GM06990 (cell line): ENCODE measurements around the gene GCNT1.
"Not testable (repeated sequence)": the region's sequence is repeated elsewhere in the genome, so short reads cannot be mapped to it uniquely, and the experiment has no call there.

Experiments
- DNase-seq: peaks from one replicate; pipeline ENCODE4 v3.0.0-alpha.2; 2011; ENCODE audit not compliant: insufficient read length; ENCODE audit errors: extremely low read depth
- H3K27me3 ChIP-seq: replicated peaks from 2 replicates; pipeline ENCODE4 v1.6.0; 2011; ENCODE audit warnings: low read length; ENCODE audit not compliant: control insufficient read depth, insufficient read depth
- H3K36me3 ChIP-seq: 2 replicates; pipeline ENCODE4 v1.5.1; 2011; ENCODE audit warnings: low read length; ENCODE audit not compliant: control insufficient read depth, insufficient read depth
- H3K4me3 ChIP-seq: replicated peaks from 2 replicates; pipeline ENCODE4 v1.5.1; 2011; ENCODE audit warnings: low read depth, mild to moderate bottlenecking, control low read depth, low read length
- TF ChIP-seq, protein P1 (sequence below): IDR thresholded peaks from 2 replicates; pipeline ENCODE4 v1.5.1; 2011; ENCODE audit warnings: low read length, control low read depth, mild to moderate bottlenecking, inconsistent platforms; ENCODE audit not compliant: insufficient read depth, poor library complexity, severe bottlenecking

The GCNT1 gene

DNA sequence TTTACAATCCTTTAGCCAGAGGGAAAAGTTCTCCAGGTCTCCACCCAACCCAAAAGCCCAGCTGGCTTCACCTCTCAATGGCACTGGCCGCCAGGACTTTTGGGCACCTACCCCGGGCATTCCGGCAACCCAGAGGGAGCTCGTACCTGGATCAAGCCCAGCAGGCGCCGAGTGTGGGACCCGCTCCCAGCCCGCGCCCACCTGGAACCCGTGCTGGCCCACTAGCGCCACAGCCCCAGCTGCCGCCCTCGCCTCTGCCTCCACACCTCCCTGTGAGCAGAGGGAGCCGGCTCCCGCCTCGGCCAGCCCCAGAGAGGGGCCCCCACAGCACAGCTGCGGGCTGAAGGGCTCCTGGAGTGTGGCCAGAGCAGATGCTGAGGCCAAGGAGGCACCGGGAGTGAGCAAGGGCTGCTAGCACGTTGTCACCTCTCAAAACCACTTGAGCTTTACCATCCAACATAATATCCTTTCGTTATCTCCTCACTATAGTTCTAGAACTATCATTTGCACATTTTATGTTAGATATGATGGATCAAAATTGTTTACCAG lies 69.7 kb downstream of the GCNT1 start:
- Histone ChIP-seq H3K4me3 (no peak overlapping the region), H3K36me3 (no peaks in the 10 kb centered on the region)
- DNase-seq, result no peak

DNA sequence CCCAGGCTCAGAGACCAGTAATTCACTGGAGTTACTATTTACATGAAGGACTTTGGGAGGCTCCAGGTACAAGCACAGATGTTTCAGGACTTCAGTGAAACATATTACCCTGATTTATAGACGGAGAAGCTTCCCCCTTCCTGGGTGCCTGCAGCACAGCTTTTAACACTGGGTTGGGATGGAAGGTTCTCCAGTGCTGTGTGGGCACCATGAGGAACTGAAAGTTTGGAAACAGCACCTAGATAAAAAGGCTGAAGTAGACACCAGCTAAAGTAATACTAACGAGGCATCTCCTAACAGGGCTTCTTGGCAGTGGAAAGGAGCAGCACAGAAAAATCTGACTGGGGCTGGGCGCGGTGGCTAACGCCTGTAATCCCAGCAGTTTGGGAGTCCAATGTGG lies 70.7 kb downstream of the GCNT1 start:
- Histone ChIP-seq H3K27me3 (no peaks in the 10 kb centered on the region), H3K36me3 (no peaks in the 10 kb centered on the region), H3K4me3 (no peak overlapping the region)
- TF ChIP-seq, protein P1, sequence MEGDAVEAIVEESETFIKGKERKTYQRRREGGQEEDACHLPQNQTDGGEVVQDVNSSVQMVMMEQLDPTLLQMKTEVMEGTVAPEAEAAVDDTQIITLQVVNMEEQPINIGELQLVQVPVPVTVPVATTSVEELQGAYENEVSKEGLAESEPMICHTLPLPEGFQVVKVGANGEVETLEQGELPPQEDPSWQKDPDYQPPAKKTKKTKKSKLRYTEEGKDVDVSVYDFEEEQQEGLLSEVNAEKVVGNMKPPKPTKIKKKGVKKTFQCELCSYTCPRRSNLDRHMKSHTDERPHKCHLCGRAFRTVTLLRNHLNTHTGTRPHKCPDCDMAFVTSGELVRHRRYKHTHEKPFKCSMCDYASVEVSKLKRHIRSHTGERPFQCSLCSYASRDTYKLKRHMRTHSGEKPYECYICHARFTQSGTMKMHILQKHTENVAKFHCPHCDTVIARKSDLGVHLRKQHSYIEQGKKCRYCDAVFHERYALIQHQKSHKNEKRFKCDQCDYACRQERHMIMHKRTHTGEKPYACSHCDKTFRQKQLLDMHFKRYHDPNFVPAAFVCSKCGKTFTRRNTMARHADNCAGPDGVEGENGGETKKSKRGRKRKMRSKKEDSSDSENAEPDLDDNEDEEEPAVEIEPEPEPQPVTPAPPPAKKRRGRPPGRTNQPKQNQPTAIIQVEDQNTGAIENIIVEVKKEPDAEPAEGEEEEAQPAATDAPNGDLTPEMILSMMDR, result no peak
- no peak for DNase-seq

More for the DNA sequence above, 69.7 kb downstream of the GCNT1 start:
- TF ChIP-seq, protein P1, result no peak
- no peaks in the 10 kb centered on the region for H3K27me3 ChIP-seq

- TF ChIP-seq, protein P1, result no peak
- no peaks in the 10 kb centered on the region for H3K27me3 ChIP-seq
- H3K4me3 ChIP-seq, result no peak overlapping the region
- DNase-seq, result peak; percentile 17
- H3K36me3 ChIP-seq, result no peaks in the 10 kb centered on the region
Observed at GRCh38 chr9:76530458-76531110, 71.6 kb downstream of the GCNT1 start.

- TF ChIP-seq, protein P1, result no peak
- no peak for DNase-seq
- Histone ChIP-seq H3K27me3 (no peaks in the 10 kb centered on the region), H3K4me3 (no peak overlapping the region), H3K36me3 (no peaks in the 10 kb centered on the region)
Observed at GRCh38 chr9:76531231-76531780, 72.3 kb downstream of the GCNT1 start.

GRCh38 chr9:76532877-76533276 lies 73.9 kb downstream of the GCNT1 start:
- DNase-seq, H3K27me3 ChIP-seq, H3K36me3 ChIP-seq, H3K4me3 ChIP-seq: not testable (repeated sequence)

DNA sequence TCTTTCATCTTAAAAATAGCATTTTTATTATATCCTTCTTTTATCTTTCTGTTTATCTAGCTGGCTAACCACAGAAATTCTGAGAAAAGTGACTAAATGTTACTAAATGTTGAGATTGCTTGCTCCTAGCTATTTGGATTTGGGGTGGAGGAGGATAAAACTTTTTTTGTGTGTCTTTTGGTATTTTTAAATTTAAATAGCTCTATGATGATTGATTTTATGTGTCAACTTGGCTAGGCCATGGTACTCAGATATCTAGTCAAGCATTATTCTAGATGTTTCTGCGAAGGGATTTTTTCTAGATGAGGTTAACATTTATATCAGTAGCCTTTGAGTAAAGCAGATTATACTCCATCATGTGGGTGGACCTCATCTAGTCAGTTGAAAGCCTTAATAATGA lies 75.0 kb downstream of the GCNT1 start:
- H3K4me3 ChIP-seq, result no peak overlapping the region
- H3K36me3 ChIP-seq, result no peaks in the 10 kb centered on the region
- DNase-seq, result no peak
- H3K27me3 ChIP-seq, result no peaks in the 10 kb centered on the region; the same call in 1 of the 2 replicates
- TF ChIP-seq, protein P1, result no peak
